Measurements from ENCODE around the gene RERE.

RERE gene

GRCh38 chr1:8406011-8406410, 411.4 kb downstream of the RERE start:
- H2AFZ ChIP-seq (ENCODE audit: low read depth, low read length) = no peak overlapping the region
- DNase-seq (no peak), ATAC-seq (ENCODE audit: insufficient read depth, low read depth) (no peak)
- H4K20me1 ChIP-seq (ENCODE audit: insufficient read depth, low read length) = peaks cover 10% of the 10 kb centered on the region; the same call in 1 of the 2 replicates
- H3K4me1 ChIP-seq (ENCODE audit: insufficient read depth, low read length) = no peaks in the 10 kb centered on the region
- no peak overlapping the region for H3K9ac ChIP-seq (ENCODE audit: low read depth, low read length)
- H3K79me2 ChIP-seq (ENCODE audit: insufficient read depth, low read length) = 0 out of 2 replicates have a peak, but pooled peaks cover 2% of the 10 kb centered on the region
- TF ChIP-seq CTCF (IDR thresholded peaks at IDR 0.05; ENCODE audit: borderline replicate concordance, extremely low read depth, low read length, poor library complexity, severe bottlenecking) (no peak), EZH2 (IDR thresholded peaks at IDR 0.05; ENCODE audit: borderline replicate concordance, low read depth, low read length, severe bottlenecking) (no peak)
- H3K4me2 ChIP-seq (ENCODE audit: insufficient read depth, low read length) = no peak overlapping the region
- no peak overlapping the region for H3K4me3 ChIP-seq (ENCODE audit: low read depth in 1 of 2, low read length in 2 of 2)
- no peaks in the 10 kb centered on the region for H3K36me3 ChIP-seq (ENCODE audit: insufficient read depth, low read length)
- no peaks in the 10 kb centered on the region for H3K27me3 ChIP-seq (ENCODE audit: insufficient read depth, low read length, poor library complexity)
- no peak overlapping the region for H3K27ac ChIP-seq (ENCODE audit: low read length)
- H3K9me3 ChIP-seq (ENCODE audit: insufficient read depth, low read length, severe bottlenecking) = no peaks in the 10 kb centered on the region

DNA sequence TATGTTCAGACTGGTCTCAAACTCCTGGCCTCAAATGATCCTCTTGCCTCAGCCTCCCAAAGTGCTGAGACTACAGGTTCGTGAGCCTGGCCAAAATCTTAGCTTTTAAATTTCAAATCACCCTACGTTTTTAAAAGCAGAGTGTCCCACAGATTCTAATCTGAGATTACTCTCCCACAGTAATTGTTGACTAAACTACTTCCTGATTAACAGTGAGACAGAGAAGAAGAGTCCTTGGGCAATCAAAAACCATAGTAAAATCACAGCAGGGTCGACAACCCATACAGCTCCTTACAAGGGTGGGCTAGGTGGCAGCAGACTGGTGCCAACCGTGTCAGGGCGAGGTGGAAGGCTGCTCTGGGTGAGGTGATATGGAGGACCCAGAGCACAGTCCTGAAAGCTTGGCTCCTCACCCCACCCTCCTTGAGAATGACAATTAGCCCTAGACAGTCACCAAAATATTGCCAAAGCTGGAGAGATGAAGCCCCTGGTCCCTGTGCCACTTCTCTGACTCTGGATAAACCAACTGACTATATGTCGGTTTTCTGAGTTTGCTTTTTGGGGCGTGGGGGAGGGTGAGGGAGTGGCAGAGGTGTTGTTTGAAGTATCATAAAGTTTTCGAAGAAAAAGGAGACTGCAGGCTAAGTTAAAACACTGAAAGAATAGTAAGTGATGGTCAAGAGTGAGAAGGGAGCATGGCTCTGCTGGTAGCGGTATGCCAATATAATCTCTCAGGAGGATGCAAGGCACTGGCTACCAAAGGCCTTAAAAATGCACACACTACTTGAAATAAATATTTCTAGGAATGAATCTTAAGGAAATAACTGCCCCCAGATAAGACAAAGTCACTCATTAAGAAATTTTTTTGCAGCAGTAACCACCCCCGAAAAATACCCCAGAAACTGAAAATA, 412.7 kb downstream of the RERE start:
- no peak overlapping the region for H2AFZ ChIP-seq (ENCODE audit: low read depth, low read length)
- peaks cover 10% of the 10 kb centered on the region; the same call in 1 of the 2 replicates for H4K20me1 ChIP-seq (ENCODE audit: insufficient read depth, low read length)
- TF ChIP-seq EZH2 (IDR thresholded peaks at IDR 0.05; ENCODE audit: borderline replicate concordance, low read depth, low read length, severe bottlenecking) = no peak
- no peak for TF ChIP-seq CTCF (IDR thresholded peaks at IDR 0.05; ENCODE audit: borderline replicate concordance, extremely low read depth, low read length, poor library complexity, severe bottlenecking)
- H3K27me3 ChIP-seq (ENCODE audit: insufficient read depth, low read length, poor library complexity) = no peaks in the 10 kb centered on the region
- H3K9ac ChIP-seq (ENCODE audit: low read depth, low read length) = no peak overlapping the region
- no peak overlapping the region for H3K4me2 ChIP-seq (ENCODE audit: insufficient read depth, low read length)
- DNase-seq = no peak
- 0 out of 2 replicates have a peak, but pooled peaks cover 2% of the 10 kb centered on the region for H3K79me2 ChIP-seq (ENCODE audit: insufficient read depth, low read length)
- H3K9me3 ChIP-seq (ENCODE audit: insufficient read depth, low read length, severe bottlenecking) = no peaks in the 10 kb centered on the region
- no peaks in the 10 kb centered on the region for H3K4me1 ChIP-seq (ENCODE audit: insufficient read depth, low read length)
- no peak for ATAC-seq (ENCODE audit: insufficient read depth, low read depth)
- H3K36me3 ChIP-seq (ENCODE audit: insufficient read depth, low read length) = no peaks in the 10 kb centered on the region
- H3K4me3 ChIP-seq (ENCODE audit: low read depth in 1 of 2, low read length in 2 of 2) = no peak overlapping the region
- no peak overlapping the region for H3K27ac ChIP-seq (ENCODE audit: low read length)

DNA sequence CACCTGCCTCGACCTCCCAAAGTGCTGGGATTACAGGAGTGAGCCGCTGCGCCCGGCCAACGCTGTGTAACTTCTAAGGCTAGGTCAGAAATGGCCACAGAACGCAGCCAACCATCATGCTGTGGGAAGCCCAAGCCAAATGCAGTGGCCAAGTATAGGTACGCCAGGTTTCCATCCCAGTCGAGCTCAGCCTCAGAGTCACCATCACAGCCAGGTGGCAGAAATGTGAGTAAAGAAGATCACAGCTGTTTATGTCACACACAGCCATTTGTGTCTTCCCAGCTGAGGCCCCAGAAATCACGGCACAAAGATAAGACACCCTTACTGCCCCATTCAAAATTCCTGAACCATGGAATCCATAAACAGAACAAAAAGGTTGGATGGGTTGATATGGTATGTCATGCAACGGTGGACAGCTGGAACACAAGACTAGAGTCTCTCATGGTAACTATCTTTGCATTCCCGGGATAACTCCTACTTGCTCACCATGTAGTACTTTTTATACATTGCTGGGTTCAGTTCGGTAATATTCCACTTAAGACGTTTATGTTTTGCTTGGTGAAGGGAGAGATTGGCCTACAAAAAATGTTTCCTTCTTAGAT, 415.2 kb downstream of the RERE start:
- H2AFZ ChIP-seq (ENCODE audit: low read depth, low read length) = no peak overlapping the region
- no peak overlapping the region for H3K4me2 ChIP-seq (ENCODE audit: insufficient read depth, low read length)
- no peak overlapping the region for H3K27ac ChIP-seq (ENCODE audit: low read length)

More for the DNA sequence above, 415.2 kb downstream of the RERE start:
- no peaks in the 10 kb centered on the region for H3K36me3 ChIP-seq (ENCODE audit: insufficient read depth, low read length)
- DNase-seq (no peak), ATAC-seq (ENCODE audit: insufficient read depth, low read depth) (no peak)
- H4K20me1 ChIP-seq (ENCODE audit: insufficient read depth, low read length) = no peaks in the 10 kb centered on the region
- H3K9me3 ChIP-seq (ENCODE audit: insufficient read depth, low read length, severe bottlenecking) = no peaks in the 10 kb centered on the region
- H3K4me1 ChIP-seq (ENCODE audit: insufficient read depth, low read length) = peaks cover 14% of the 10 kb centered on the region
- no peak overlapping the region for H3K9ac ChIP-seq (ENCODE audit: low read depth, low read length)
- H3K79me2 ChIP-seq (ENCODE audit: insufficient read depth, low read length) = 0 out of 2 replicates have a peak, but pooled peaks cover 2% of the 10 kb centered on the region
- no peak for TF ChIP-seq CTCF (IDR thresholded peaks at IDR 0.05; ENCODE audit: borderline replicate concordance, extremely low read depth, low read length, poor library complexity, severe bottlenecking)
- TF ChIP-seq EZH2 (IDR thresholded peaks at IDR 0.05; ENCODE audit: borderline replicate concordance, low read depth, low read length, severe bottlenecking) = no peak
- no peaks in the 10 kb centered on the region for H3K27me3 ChIP-seq (ENCODE audit: insufficient read depth, low read length, poor library complexity)
- no peak overlapping the region for H3K4me3 ChIP-seq (ENCODE audit: low read depth in 1 of 2, low read length in 2 of 2)
